Ecto neural progenitor cell (in vitro differentiated cells): ENCODE data around the gene POU2AF3.
"Not testable (repeated sequence)": the region's sequence is repeated elsewhere in the genome, so short reads cannot be mapped to it uniquely, and the experiment has no call there.

Experiments
- DNase-seq: peaks from one replicate; pipeline ENCODE4 v3.0.0-alpha.2; 2018; ENCODE audit warnings: low spot score

The POU2AF3 gene

GRCh38 chr11:111298413-111299100, at the start of gene POU2AF3:
Gene POU2AF3, plus strand, starts transcription at chr11:111298546. Its CDS starts 36 bp downstream, at chr11:111298582.
- no peak for DNase-seq

GRCh38 chr11:111250936-111251335, 47.4 kb upstream of the POU2AF3 start:
- DNase-seq = no peak

GRCh38 chr11:111253131-111253530, 45.2 kb upstream of the POU2AF3 start:
- no peak for DNase-seq

GRCh38 chr11:111253630-111254029, 44.7 kb upstream of the POU2AF3 start:
- DNase-seq = no peak

GRCh38 chr11:111258046-111258445, 40.3 kb upstream of the POU2AF3 start:
- DNase-seq = no peak

- no peak for DNase-seq
These were observed 38.5 kb upstream of the POU2AF3 start for GRCh38 chr11:111259896-111260295.

- no peak for DNase-seq
These were observed 37.5 kb upstream of the POU2AF3 start for GRCh38 chr11:111260811-111261210.

GRCh38 chr11:111264646-111265045, 33.7 kb upstream of the POU2AF3 start:
- no peak for DNase-seq

- no peak for DNase-seq
These were observed 32.9 kb upstream of the POU2AF3 start for GRCh38 chr11:111265421-111265820.

- not testable (repeated sequence) for DNase-seq
These were observed 30.0 kb upstream of the POU2AF3 start for GRCh38 chr11:111268303-111268702.

- no peak for DNase-seq
These were observed 29.0 kb upstream of the POU2AF3 start for GRCh38 chr11:111269146-111269868.

- DNase-seq = no peak
These were observed 25.9 kb upstream of the POU2AF3 start for GRCh38 chr11:111272420-111272819.

- DNase-seq = no peak
These were observed 15.7 kb upstream of the POU2AF3 start for GRCh38 chr11:111282562-111283075.

- DNase-seq = no peak
These were observed 14.3 kb upstream of the POU2AF3 start for GRCh38 chr11:111283945-111284481.

- no peak for DNase-seq
These were observed 12.9 kb upstream of the POU2AF3 start for GRCh38 chr11:111285189-111286091.

GRCh38 chr11:111291764-111292163, 6.6 kb upstream of the POU2AF3 start:
- no peak for DNase-seq

- not testable (repeated sequence) for DNase-seq
These were observed 5.9 kb upstream of the POU2AF3 start for GRCh38 chr11:111292408-111292807.

GRCh38 chr11:111296196-111296595, 2.1 kb upstream of the POU2AF3 start:
- no peak for DNase-seq

- no peak for DNase-seq
These were observed 650 bp upstream of the POU2AF3 start for GRCh38 chr11:111297696-111298095.

- peak; percentile 80 for DNase-seq
These were observed 1.0 kb downstream of the POU2AF3 start for GRCh38 chr11:111299101-111300026.

GRCh38 chr11:111300569-111300968, 2.2 kb downstream of the POU2AF3 start:
- no peak for DNase-seq
